MV-4-11 (cell line): ENCODE measurements around the gene TRAP1.

Source experiments
- DNase-seq: peaks from one replicate; lab custom pipeline; 2025; lab: John Stamatoyannopoulos, UW

Gene TRAP1

DNA sequence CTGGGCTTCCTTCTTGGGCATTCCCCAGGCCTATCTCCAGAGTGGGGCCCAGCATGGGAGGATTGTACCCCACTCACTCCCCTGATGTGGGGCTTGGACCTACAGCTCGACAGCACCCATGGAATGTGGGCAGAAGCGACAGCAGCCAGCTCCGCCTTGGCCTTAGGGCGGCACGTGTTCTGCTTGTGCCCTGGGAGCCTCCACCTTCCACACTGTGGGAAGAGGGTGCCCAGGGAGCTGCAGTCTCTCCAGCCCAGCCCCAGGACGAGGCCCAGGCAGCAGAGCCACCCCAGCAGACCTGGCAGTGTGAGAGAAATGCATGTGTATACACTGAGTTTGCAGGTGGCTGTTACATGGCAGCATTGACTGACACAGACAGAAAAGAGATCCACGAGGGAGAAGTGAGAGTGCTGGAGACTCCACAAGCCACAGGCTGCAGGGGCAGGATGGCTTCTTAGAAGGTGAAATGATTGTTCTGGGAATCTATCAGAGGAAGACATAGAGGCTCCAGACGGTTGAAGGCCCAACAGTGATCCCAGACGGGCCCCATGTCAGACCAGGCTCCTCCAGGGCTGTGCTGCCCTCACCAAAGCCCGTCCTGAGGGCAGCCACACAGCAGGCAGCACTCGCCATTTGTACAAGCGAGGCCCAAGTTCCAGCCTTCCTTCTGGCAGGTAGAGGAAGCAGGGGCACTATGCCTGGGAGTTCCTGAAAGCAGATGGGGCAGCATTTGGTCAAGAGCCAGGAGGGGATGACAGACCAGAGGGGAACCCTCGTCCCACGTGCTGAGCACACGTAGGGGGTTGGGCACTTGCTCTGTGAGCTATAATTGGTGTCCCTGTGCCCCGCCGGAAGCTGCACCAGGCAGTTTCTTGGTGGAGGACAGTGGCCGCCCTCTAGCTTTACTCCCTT is 65.6 kb downstream of the TRAP1 start:
- peak; percentile 45 for DNase-seq

DNA sequence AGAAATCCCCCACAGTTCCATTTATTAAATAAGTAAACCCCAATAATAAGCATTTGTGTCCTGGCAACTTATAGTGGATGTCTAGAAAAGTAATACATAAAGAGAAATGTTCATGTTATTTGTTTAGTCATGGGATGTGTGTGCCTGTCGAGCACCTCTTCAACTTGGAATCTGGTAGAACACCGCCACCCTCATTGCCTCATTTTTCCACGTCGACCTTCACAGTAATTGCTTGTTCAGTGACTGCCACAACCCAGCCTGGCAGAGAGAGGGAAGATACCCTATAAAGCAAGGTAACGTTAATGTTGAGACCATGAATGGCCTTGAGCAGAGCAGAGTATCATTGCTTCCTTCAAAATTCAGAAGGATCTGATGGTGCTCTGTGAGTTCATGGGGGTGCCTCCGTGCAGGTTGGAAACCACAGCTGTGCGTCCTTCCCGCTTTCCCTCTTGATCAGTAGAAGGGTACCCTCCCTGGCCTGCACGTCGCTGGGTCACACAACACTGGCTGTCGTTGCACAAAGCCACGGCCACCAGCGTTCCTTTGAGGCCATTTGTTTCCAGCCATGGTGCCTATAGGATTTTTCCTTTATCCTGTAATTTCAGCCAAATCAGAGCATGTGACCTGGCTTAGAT is 66.6 kb downstream of the TRAP1 start:
- no peak for DNase-seq

DNA sequence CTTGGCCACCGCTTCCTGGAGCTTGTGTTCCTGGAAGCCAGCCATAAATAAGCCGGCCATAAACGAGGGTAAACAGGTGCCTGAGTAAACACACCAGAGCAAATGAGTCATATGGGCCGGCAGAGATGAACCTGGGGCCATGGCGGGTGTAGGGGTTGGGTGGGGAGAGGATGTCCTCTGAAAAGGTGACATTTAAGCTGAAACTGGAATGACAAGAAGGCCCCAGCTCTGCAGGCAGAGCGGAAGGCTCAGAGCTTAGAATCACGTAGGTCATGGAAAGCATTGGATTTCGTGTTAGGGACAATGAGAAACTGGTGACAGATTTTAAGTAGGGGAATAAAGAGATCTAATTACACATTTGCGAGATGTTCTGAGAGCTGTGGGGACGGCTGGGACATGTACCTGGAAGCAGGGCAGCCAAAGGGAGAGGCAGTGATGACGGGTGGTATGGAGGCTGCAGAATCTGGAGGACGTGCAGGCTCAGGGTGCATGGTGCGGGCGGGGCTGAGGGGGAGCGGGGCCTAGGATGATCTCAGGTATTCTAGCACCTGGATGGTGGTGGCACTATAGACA is 70.9 kb downstream of the TRAP1 start:
- no peak for DNase-seq

DNA sequence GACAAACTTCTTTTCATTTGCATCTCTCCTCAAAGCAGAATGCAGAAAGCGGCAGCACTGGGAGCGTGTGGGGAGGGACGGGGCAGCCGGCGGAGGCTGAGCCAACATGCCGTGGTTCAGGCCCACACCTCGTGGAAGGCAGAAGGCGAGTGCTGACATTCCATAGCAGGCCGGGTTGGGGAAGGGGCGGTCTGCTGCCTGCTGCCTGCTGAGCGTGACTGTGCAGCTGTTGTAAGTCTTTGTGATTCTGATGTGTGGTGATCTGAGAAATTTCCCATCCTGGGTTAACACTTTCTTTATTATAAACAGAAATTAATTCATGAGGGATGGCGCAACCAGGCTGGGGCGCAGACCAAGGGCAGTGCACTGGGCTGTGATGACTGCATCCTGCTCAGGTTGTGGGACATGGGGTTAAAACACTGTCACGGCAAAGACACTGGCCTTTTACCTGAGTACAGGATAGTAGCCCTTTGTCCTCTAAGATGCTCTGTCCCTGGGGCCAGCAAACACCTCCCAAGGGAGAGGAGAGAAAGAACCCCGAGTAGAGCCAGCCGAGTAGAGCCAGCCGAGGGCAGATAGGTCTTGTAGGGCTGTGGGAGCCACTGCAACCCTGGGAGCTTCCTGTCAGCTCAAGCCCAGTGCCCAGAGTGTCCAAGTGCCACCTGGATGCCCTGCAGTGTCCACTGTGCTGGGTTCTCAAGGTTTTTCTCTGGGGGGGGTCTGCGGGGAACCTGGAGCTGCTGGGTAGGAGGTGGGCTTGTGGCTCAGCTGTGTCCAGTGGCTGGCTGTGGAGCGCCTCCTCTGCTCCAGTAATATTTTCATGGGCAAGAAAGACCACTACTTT is 71.6 kb downstream of the TRAP1 start:
- no peak for DNase-seq

DNA sequence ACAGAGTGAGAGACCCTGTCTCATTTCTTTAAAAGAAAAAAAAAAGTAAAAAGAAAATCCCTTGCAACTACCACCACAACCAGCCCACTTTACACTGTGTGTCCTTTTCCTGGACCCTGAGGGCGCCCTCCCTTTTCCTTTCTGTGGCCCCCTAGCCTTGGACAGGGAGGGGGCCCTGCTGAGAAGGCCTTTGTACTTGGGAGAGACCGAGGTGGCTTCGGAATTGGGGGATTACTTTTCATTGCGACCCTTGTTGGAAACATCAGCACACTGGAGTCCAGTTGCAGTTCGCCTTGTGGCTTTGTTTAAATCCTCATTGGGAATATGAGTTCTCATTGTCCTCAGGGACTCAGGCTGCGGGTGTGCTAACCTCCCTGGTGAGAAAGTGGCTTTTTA is 72.2 kb downstream of the TRAP1 start:
- no peak for DNase-seq

DNA sequence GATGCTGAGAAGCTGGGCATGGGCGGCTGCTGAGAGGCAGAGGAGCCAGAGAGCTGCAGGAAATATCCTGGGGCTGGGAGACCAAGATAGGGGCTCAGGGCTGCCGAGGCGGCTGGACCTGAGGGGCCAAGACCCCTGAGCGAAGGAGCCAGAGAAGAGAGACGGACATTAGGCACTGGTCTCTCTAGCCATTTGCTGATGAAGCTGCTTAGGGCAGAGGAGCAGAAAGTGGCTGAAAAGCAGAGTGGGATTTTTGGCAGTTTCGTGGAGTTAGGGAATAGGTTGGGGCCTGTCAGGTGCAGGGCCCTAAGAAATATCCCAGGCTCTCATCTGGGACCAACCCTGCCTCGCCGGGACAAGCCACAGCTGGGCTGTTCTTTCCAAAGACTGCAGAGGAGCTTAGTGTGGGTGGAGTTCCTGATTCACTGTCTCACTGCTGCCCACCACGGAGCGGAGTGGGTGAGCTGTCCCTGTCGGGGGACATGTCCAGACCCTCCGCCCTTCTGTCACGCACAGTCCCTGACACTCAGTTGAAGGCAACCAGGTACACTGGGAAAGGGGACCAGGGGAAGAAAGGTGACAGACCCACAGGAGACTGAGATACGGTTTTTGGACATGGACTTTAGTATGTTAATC is 74.1 kb downstream of the TRAP1 start:
- DNase-seq: no peak

DNA sequence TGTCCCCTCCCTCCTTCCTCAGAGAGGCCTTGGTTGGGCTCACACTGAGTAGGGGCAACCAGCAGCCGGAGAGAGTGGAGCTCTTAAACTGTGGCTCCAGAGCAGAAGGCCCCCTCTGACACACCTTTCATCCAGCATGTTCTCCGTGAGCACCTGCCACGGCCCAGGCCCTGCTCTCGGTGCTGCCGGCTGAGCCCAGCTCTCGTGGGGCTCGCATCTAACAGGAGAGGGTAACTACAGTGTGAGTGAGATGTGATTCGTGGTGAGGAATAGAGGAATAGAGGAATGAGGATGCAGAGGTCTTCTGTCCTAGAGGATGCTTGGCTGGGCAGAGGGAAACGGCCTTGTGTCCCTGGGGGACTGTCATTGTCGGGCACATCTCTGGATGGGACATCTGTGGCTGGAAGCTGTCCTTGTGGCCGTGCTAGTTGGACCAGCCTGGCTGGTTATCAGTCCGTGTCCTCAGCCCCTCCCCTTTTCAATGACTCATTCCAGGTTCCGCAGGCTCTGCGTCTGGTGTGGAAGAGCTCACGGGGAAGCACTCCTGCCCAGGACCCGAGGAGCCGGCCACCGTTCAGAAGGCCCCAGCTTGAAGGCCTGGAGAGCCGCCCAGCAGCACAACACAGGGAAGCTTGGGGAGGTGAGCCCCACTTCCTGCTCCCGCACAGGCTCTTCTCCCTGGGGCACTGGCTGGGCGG is 74.8 kb downstream of the TRAP1 start:
- no peak for DNase-seq

DNA sequence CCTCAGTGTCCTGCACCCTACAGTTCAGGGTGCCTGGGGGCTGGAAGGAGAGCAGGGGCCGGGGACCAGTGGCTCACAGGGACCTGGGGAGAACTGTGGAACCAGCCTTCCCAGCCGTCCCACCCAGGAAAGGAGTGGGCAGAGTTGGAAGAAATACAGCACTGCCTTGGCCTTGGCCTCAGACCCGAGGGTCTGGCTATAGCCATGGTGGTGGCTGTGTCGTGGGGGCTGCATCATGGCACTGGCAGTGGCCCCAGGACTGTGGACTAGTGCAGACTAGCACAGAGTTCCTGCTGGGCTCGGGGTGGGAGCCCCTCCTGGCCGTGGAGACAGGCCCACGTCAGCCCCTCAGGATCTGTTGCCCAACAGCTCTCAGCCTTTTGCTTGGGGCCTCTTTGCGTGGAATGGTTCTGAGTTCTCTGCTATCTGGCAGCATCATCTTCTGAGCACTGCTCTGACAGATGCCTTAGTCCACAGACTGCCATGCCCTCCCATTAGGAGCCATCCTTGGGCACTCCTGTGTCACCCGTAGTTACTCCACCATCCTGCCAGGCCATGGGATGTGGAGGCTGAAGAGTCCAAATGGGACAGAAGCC is 75.4 kb downstream of the TRAP1 start:
- DNase-seq: no peak

DNA sequence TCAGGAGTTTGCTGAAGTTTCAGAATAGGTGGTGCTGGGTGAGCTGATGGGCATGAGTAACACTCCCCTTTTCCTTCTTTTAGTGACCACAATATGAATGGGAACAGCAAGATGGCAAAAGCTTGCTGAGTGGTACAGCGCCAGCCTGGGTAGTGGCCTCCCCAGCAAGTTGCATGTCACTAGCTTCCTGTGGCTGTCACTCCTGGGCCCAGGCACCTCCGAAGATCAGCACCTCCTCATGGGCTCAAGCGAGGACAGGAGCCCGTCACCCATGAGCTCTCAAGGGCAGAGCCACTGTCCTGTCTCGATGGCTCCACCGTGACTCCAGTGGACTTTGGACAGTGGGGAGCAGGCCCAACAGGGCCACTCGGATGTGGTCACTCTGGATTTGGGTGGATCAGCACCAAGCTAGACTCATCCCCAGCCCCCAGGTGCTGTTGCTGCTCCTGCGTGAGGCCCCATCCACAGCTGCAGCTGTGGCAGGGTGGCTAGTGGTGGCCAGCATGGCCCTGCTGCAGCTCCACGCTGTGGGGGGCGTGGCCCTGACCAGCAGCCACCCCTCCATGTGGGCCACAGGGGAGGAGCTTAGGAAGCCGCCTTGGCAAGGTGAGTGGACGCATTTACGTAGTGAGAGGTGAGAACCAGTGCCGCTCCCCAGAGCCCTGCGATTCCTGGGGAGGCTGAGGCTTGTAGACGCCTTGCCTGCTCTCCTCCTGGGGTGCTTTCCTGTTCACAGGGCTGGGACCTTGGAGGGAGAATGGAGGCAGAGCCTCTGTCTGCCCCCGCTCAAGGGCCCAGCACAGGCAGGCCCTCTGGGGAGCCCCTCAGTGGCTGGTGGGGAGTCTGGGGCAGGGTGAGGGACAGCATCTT is 76.5 kb downstream of the TRAP1 start:
- no peak for DNase-seq

DNA sequence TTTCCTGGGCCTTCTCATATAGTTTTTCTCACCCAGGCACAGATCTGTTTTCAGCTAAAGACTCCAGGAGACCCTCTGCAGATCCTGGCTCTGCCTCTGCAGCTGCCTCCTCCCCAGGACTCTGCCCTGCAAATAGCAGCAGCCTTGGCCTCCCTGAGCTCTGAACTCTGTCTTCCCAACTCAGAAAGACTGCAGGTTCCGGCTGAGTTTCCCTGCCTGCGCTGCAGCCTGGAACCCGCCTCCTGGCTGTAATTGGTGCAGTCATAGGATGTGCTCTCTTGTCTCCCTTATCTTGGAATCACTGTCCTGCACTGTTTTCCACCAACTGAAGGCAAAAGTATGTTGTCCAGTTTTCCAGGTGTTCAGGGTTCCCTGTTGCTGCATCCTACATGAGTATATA is 77.1 kb downstream of the TRAP1 start:
- DNase-seq: no peak

DNA sequence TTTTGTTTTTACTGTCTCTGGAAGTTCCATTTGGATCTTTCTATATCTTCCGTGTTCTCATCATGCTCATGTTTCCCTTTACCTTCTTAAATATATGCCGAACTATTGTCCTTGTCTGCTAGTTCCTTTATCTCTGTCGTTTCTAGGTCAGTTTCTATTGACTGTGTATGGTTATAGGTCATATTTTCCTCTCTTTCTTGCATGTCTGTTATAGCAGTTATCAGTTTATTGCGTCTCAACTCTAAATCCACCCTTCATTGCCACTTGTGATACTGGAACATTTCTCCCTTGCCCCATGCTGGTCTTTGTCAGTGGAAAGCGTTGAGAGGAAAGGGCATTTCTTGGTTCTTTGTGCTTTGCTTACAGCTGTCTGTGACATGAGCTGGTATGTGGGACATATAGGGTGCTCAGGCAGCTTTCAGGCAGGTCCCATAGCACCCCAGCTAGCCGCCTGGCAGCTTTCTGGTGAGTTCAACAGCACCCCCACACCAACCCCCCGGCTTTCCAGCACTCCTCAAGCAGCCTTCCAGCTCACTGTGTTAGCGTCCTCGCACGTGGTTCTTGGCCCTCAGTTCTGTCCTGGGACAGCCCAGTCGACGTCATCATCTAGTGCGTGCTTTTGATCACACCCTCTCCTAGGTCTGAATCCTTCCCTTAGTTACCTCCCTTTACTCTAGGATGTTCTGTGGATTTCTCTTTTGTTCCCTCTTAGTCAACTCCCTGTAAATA is 78.2 kb downstream of the TRAP1 start:
- no peak for DNase-seq

DNA sequence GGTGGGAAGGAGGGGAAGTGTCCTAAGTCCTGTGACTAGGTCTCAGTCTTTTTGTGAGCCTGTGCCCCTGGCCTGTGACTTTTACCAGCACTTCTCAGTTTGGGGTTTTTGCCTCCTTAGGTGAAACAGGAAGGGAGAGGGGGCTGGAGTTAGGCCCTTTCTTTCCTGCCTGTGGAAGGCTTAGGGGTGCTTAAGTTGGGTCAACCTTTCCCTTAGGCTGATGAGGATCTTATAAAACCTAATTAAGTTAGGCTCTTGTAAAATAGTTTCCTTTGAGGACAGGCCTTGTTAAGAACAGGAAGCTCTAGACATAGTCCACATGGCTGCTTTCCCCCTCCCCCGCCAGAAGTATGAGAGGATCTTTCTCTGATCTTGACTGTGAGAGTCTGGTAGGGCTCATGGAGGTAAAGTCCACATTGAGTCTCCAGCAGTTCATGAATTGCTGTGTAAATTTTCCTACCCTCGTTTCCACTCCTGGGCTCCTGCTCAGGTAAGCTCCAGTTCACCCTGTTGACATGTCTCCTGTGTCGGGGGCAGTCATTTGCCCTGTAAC is 79.9 kb downstream of the TRAP1 start:
- peak; percentile 78 for DNase-seq

DNA sequence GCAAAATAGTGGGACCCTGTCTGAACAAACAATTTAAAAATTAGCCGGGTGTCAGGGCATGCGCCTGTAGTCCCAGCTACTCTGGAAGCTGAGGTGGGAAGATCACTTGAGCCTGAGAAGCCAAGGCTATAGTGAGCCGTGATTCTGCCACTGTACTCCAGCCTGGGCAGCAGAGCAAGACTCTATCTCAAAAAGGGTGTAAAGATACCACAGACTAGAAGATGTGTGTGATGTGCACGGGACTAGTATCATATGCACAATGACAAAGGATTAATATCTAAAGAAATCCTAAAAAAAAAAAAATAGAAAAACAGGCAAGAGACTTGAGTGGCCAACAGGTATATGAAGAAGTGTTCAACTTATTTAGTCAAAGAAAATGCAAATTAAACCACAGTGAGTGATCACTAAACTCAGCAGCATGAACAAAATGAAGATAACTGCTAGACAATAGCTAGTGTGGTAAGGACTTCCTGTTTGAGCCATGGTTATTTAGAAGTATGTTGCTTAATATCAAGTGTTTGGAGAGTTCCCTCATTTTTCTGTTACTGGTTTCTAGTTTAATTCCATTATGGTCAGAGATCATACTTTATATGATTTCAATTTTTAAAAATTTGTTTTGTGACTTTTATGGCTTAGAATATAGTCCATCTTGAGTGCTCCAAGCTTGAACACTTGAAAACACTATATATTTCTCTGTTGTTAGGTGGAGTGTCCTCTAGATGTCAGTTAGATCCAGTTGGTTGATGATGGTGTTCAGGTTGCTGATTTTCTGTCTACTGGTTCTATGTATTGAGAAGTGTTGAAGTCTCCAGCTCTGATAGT is 91.2 kb downstream of the TRAP1 start:
- peak; percentile 82 for DNase-seq

DNA sequence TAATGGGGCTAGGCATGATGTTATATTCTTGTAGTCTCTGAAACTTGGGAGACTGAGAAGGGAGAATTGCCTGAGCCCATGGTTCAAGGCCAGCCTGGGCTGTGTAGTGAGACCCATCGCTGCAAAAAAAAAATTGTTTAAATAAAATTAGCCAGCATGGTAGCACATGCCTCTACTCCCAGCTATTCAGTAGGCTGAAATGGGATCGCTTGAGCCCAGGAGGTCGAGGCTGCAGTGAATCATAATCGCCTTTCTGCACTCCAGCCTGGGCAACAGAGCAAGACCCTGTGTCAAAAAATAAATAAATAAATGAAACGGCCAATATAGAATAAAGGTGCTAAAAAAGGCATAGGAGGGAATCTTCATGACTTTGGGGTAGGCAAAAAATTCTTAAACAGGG is 92.0 kb downstream of the TRAP1 start:
- DNase-seq: no peak

DNA sequence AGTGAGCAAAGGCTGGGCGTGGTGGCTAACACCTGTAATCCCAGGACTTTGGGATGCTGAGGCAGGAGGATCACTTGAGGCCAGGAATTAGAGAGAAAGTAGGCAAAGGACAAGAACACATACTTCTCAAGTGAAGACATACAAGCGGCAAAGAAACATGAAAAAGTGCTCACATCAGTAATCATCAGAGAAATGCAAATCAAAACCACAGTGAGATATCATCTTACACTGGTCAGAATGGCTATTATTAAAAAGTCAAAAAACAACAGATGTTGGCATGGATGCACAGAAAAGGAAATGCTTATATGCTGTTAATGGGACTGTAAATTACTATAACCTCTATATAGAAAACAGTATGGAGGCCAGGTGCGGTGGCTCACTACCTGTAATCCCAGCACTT is 93.7 kb downstream of the TRAP1 start:
- no peak for DNase-seq

DNA sequence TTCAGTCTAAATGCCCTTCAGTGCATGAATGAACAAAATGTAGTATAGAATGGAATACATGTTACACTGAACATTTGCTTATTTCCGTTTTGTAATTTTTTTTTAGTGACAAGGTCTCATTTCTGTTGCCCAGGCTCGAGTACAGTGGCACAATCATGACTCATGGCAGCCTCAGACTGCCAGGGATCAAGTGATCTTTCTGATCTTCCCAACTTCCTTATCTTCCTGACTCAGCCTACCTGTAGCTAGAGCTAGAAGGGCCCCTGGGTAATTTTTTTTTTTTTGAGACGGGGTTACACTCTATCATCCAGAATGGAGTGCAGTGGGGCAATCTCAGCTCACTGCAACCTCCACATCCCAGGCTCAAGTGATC is 98.6 kb downstream of the TRAP1 start:
- peak; percentile 66 for DNase-seq

DNA sequence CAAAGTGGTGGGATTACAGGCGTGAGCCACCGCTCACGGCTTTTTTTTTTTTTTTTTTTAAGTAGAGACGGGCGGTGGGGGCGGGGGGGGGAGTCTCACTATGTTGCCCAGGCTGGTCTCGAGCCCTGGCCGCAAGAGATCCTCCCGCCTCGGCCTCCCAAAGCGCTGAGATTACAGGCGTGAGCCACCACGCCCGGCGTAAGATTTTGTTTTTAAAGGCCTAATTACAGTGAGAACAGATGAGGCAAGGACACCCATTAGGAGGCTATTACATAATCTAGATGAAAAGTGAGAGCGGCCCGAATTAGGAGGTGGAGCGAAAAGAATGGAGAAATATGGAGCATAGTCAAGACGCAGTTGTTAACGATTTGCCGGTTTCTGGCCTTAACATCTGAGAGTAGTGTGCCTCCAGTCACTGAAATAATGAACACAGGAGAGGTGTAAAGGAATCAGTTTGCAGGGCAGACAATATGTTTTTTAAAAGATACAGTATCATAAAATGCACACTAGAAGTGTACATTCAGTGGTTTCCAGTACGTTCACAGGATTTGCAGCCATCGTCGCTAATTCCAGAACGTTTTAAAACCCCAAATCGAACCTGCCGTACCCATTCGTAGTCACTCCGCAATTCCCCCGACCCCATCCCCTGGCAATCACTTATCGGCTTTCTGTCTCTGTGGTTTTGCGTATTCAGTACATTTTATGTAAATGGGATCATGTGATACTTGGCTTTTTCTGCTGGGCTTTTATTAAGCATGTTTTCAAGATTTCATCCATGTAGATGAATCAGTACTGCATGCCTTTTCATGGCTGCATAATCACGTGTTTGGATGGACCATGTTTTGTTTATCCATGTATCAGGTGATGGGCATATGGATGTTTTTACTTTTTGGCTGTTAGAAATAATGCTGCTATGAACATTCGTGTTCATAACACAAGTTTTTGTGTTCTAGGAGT is 104.5 kb downstream of the TRAP1 start:
- DNase-seq: no peak
